HG03175 (cell line): ENCODE data around the gene SPIRE1.
"Not testable (repeated sequence)": the region's sequence is repeated elsewhere in the genome, so short reads cannot be mapped to it uniquely, and the experiment has no call there.

Experiments used
- ATAC-seq: cut with Tn5 transposase; IDR thresholded peaks from one replicate; pipeline ENCODE4 v1.9.1; 2021; ENCODE audit warnings: mild to moderate bottlenecking, moderate library complexity; ENCODE audit not compliant: unreplicated experiment

The SPIRE1 gene

DNA sequence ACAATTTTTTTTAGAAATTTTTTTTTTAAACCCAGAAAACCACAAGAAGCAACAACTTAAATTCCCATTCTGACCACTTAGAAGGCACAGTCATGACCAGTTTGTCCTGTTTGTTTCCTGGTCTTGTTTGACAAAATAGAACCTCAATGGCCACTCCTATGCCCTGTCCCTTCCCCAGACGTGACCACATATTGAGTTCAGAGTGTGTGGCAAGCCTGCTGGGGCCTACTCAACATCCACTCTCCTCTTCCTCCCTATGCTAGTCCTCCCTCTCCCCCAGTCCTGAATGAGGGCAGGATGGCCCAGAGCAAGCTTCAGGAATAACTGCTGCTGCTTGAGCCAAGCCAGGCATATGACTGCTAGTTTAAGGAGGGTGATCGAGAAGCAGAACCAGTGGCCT is 160.6 kb downstream of the SPIRE1 start:
- no peak for ATAC-seq

DNA sequence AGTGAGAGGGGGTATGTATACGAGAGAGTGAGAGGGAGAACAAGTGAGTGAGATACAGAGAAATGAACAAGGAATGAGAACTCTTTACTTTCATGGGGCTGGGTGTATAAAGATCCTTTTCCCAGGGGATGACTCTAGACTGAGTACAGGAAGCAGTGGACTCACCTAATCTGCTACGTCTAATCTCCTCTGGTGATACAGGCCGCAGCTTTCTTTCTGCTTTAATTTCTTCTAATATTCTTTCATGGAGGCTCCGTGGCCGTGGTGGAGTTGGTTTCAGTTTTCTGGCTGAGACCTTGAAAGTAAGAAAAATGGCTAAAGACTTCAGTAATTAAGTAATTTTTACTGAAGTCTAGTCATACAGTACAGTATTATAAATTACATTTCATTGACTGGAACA is 165.0 kb downstream of the SPIRE1 start:
- no peak for ATAC-seq

DNA sequence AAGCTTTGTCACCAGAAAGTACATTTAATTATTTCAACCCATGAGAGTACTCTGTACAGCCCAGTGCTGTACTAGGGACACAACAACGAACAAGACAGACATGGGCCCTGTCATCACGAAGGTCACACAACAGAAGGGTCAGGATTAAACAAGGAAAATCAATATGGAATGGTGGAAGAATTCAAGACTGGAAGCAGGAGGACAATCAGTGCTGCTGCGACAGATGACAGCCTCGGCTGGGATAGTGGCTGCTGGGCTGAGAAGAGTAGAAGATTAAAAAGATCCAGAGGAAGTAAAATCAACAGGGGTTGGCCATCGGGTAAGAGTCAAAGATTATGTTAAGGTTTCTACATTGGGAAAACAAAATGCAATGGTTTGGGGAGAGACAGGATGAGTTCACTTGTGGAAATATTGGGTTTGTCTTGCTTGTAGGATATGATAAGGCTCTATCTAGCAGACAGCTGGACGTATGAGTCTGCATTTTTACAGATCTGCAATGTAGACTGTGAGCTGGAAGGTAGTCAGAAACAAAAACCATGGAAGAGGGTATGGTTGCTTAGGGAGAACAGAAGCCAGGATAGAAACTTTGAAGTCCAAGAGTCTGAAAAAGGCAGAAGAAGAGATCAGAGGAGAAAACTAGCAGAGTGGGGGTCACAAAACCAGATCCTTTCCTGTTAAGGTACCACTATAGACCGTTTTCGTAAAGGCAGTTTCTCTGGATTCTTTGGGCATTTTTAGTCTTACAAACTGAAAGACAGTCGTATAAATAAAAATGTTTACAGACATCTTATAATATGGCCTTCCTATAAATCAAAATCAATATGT is 166.1 kb downstream of the SPIRE1 start:
- ATAC-seq: no peak

DNA sequence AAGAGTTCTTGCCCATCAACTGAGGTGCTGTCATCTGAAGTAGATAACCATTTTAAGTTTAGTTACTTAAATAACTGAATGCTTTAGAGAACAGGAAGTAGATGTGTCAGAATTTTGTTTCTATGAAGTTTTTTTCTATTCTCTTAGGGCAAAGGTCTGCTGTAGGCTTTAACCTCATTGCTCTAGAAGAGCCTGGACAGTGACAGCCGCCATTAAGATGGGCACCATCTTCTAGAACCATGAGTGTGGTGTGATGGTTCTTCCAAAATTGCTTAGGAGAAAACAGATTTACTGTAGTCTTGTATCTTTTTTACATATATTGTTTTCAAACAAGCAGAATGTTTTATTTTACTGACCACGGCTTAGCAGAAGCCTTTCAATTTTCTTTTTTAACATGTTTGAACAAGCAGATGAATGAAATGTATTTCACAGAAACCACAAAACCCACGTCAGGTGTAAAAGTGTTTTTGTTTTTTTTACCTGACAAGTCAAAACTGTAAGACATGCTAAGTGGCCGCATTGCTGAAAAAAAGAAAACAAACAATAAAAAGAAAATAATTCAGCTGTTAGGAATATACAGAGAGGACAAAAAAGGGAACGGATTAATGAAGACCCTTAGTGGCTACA is 172.3 kb downstream of the SPIRE1 start:
- ATAC-seq: no peak

DNA sequence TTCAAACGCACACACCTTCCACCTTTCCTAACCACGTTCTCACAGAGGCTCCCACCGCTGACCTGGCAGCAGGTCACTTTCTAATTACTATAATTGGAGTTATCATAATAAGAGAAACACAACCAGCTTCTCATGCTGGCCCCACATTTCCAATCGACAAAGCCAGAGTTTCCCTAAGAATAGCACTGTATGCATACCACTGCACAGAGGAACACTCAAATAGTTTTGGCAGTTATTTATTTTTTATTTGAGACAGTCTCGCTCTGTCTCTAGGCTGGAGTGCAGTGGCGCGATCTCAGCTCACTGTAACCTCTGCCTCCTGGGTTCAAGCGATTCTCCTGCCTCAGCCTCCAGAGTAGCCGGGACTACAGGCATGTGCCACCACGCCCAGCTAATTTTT is 176.0 kb downstream of the SPIRE1 start:
- not testable (repeated sequence) for ATAC-seq

DNA sequence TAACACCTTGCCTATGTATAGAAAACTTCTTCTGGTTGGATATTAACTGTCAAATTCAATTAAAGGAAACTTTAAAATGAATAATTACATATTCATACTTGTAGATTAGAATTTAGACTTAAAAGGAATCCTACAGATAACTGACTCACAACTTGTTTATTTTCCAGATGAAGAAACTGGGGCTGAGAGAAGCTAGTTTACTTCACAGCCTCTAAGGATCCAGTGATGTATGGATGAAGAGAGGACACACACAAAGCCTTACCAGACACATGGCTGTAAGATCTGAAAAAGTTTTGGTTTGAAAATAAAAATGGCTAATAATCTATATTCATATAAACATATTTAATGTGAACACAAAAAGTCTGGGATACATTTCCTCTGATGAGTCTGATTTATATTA is 177.9 kb downstream of the SPIRE1 start:
- ATAC-seq: no peak

DNA sequence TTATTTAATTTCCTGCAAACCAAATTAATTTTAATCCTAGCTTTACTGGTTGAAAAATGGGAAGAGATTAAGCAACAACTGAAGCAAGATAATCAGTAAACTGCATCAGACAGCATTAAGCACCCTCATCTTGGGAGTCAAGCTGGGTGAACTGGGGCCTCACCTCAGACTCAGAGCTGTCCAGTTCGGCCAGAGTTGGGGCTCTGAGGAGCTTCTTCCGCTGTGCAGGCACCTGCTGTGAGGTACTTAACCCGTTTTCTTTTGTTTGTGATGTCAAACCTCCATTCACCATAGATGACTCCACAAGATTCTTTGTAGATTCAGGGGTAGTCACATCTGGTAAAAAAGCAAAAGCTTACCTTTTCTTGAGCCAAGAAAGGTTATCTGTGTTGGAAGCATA is 178.4 kb downstream of the SPIRE1 start:
- no peak for ATAC-seq

DNA sequence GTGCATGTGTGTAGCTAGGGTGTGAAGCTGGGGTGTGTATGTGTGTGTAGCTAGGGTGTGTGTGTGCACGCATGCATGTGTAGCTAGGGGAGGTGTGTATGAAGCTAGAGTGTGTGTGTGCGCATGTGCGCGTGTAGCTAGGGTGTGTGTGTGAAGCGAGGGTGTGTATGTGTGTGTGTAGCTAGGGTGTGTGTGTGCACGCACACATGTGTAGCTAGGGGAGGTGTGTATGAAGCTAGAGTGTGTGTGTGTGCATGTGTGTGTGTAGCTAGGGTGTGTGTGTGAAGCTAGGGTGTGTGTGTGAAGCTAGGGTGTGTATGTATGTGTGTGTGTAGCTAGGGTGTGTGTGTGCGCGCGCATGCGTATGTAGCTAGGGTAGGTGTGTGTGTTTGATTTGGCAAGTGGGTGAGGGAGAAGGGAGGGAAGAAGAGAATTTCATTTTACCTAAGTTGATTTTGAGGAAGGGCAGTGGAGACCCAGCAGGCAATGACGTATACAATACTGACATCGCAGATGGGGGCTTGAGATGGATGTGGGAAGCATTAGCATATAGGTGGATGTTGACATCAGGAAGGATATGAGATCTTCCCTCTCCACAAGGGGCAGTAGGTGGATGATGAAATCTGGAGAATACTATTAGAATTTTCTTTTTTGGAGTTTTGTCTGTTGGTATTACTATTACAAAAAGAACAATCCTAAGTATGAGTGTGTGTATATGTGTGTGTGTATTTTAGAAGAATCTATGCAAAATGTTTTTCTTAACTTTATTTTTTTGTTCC is 179.4 kb downstream of the SPIRE1 start:
- no peak for ATAC-seq

DNA sequence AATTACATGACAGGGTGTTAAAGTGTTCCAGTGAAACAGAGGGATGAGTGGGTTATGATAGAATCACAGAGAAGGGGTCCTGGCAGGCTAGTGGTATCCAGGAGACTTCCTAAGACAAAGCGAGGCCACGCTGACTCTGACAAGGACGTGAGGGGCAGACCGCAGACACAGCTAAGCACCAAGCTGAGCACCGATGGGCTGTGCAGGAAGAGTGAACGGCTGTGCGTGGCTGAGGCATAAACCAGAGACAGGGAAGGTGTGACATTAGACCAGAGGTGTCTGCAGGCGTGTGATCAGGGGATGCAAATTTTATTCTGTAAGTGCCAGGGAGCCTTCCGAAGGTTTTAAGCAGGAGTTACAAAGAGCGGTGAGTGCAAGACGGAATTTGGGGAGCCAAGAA is 180.3 kb downstream of the SPIRE1 start:
- ATAC-seq: no peak

DNA sequence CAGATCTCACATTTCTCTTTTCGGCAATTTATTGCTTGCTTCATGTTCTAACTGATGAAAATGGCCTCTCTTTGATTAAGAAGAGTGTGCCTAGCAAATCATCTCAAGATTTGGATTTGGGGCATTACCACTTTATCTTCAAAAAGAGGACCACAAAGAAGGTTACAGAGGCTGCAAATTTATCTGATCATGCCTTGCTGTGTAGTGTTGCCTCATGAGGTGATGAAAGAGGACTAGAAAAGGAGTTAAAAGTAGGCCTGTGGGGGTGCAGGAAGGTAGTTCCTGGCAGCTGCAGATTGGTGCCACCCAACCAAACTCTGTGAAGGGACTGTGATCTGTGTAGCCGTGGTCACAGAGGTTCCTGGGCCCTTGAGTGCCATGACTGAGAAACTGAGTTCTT is 181.0 kb downstream of the SPIRE1 start:
- no peak for ATAC-seq

DNA sequence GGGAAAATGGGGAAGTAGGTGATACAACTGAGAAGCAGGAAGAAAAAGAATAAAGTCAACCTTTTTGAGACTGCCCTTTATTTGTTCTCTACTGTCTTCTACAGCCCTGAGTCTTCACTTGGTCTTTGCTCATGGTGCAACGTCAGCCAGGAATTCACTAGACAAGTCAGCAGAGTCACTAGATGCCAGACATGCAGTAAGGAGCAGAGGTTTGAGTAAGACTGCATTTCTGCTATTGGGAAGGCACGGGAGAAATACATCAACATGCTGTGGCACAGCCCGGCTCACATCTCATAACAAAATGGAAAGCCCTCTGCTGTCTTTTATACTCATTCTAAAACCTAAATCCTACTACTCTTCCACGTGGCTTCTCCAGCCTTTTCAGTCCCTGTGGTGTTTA is 183.0 kb downstream of the SPIRE1 start:
- no peak for ATAC-seq

DNA sequence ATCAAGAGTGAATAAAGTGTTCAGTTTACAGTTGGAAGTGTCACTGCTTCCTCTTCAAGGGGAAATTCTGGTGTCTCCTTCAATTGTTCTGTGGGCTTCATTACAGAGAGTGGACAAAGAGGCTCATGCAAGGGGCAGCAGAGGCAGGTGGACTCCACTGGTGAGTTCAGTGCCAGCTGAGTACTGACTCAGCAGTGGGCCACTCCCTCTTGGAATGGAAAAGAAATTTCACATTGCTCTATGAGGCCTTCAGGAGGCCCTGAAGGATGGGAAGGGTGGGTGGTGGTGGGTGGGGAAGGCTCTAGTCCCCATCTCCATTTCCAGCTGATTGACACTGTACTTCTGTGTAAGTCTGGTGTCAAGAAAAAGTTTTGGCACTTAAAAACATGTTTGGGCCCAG is 183.8 kb downstream of the SPIRE1 start:
- no peak for ATAC-seq

DNA sequence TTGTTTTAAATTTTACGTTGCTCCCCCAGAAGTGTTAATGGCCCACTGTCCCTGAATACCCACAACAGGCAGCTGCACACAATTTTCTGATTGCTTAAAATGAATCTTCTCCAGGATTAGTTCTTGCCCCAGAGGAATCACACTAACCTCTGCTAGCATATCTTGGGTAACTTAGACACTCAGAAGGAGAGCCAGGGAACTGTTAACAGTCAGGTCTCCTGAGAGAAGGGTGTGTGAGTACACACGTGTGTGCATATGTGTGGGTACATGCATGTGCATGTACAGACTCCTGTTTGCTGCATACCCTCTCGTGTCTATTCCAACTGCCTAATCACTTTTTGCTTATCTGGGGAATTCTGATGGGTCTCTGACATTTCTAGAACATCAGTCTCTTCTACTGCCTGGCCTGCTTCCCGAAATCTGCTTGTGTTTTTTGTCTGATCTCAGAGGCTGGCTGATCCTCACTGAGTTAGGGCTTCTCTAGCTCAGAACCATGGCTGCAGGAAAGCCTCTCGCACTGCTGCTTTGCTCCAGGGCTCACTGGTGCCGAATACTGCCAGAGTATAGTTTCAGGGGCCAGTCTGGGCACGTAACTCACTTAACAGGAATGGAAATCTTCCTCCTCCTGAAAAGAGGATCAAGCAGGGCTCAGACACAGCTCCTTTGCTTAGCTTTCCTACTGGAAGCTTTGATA is 187.4 kb downstream of the SPIRE1 start:
- ATAC-seq: no peak

DNA sequence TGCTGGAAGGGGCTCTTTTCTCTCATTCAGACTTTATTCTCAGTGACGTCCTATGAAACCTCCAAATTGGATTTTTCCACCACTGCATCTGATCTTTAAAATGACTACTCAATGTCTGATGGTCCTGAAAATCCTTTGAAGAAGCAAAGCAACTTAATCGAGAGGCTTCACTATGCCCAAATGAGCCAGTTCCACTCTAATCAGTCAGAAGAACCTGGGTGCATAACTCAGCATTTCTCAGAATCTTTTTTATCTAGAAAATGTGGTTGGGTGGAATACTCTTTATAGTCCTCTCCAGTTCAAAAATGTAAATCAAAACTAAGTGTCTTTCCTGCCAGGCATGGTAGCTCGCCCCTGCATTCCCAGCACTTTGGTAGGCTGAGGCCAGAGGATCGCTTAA is 189.5 kb downstream of the SPIRE1 start:
- ATAC-seq: no peak

DNA sequence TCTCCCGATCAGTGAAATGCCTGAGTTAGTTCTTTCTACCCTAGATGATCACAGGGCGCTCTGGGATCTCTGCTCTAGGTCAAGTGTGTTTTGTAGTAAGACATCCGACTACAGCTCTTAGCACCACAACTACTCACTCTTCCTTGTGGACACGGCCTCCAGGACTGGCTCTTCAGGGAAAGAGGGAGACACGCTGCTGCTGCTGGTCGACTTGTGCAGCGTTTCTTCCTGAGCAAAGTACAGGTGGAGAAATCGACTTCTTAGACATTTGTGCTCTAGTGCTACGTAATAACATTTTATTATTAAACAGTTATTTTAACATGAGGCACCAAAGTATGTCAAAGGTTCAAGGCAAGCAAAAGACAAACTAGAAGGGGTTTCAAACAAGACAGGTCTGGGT is 193.2 kb downstream of the SPIRE1 start:
- no peak for ATAC-seq

DNA sequence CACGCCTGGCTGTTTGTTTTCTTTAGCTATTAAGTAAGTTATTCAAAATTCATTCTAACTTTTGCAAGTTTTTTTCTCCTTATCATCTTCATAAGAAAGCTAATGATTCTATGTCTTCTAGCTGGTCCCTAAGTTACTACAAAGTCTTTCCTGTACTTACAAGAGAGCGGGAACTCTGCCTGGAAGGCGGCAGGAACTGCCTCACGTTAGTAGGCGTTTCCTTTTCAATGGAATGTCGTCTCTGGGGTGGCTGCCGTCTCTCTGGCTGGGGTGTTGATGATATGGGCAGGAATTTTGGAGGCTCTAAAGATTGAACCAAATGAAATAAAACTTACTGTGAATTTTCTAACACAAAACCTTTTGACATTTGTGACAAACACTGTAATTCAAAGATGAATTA is 194.7 kb downstream of the SPIRE1 start:
- no peak for ATAC-seq

DNA sequence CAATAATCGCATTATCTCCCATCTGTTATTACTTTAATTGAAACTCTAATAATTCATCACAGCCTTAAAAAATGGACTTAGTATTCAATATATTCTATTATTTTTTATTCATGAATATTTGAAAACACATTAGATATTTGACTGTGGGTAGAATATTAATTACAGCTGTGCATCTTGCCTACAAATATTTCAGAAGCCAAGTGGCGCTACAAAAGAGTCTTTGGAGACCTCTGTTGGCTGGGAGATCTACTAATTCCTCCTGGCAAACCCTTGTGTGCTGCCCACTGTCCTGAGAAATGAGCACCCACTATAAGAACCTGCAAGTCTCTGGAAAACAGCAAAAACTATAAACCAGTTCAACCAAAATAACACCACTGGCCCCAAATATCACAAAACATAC is 195.7 kb downstream of the SPIRE1 start:
- ATAC-seq: no peak

DNA sequence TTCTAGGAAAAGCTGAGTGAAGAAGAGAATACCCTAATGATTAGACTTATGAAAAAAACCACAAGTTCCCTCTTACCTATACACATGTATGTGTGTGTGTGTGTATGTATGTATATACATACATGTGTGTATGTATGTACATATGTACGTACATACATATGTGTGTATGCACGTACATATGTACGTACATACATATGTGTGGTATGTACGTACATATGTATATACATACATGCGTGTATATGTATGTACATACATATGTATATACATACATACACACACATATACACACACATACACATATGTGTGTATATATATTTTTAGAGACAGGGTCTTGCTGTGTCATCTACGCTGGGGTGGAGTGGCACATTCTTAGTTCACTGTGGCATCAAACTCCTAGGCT is 196.6 kb downstream of the SPIRE1 start:
- ATAC-seq: no peak

DNA sequence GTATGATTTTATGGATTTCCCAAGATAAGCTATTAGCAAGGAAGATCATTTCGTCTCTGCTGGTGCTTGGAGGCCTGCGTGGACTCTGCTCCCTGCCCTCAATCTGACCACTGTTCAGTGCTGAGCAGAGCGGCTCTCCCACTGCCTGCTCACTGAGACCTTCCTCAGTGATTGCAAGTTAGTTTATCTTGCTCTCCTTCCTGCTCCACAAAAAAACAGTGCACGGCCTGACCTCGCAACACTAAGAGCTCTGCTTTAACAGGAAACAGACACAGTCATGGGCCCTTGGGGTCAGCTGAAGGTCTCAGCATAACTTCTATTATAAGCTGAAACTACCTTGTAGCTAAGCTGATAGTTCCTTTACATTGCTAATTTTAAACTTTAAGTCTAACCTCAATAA is 197.0 kb downstream of the SPIRE1 start:
- ATAC-seq: no peak

DNA sequence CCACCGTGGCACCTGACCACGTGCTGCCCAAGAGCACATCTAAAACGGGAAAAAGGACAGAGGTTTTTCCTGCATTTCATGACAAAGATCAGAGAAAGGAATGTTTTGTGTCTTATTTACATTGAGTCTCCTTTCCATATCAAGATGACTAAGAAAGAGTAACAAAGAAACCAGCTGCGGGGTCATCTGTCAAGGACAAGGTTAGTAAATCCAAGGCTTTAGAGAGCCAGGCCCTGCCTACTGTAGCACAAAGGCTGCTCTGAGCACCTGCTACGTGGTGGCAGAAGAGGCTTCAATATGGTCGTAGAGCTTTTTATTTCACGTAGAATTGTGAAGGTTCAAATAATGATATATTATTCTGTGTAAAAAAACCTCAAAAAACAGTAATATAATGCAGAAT is 199.1 kb downstream of the SPIRE1 start:
- no peak for ATAC-seq

DNA sequence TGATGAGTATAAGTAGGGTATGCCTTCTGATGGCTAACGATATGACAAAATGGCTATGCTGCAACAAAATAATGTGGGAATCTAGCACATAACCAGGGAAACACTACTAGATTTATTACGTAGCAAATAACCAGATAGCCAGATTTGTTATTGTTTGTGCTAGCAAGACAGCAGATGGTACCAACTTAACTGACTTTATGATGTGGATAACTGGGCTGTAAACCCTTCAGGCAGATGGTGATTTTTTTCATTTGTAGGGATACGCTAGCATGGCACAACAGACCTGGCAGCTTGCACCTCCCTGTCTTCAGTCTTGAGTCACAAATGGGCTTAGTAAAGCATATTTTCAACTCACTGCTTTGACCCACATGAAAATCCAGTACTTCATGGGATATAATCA is 201.5 kb downstream of the SPIRE1 start:
- no peak for ATAC-seq
